Omental fat pad (tissue), 4 donors: ENCODE data around the gene GAS7. TPM values are rescaled to one million over a fixed set of nuclear protein-coding genes. Genes with fewer than 3 reads are reported as not detected.

Experiments used
- ATAC-seq: fragments of 150-250 bp; one replicate; pipeline ENCODE4 v1.9.1; 2016; ENCODE audit warnings: mild to moderate bottlenecking, moderate library complexity; ENCODE audit not compliant: low FRiP score
- DNase-seq: peaks from one replicate; pipeline ENCODE4 v3.0.0-alpha.2; 2019; ENCODE audit warnings: low spot score
- total RNA-seq, 4 donors: library from RNA; depleted of rRNA; stranded (reverse); fragments of >200 nt; gene quantifications; one replicate each; pipeline ENCODE4 v1.1.0, GENCODE V29; 2016
- TF ChIP-seq, protein P1 (sequence below), 3 donors: fragments of 450-650 bp; IDR thresholded peaks; one replicate each; pipeline ENCODE4 v1.5.1; 2016 to 2017; ENCODE audit warnings: antibody characterized with exemption in 3 of 3, mild to moderate bottlenecking in 3 of 3, moderate library complexity in 2 of 3

Gene GAS7
- total RNA-seq, 4 donors from 2014 or later = 36.4 to 148 (median 52.7) TPM

DNA sequence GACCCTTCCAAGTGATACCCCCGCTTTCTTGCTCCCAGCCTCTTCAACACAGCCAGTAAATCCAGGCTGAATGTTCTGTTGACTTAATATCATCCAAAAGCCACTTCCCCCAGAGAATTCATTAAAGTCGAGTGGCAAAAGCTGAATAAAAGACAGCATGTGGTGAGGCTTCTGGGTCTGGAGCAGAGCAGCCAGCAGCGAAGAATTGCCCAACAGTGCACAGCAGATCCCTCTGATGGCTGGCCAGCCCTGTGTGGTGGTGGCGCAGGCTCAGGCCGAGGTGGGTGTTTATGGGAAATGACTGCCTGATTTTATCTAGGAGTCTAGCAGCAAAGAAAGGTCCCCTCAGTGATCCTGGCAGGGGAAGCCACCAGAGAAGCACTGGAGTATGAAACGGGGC is 263.0 kb downstream of the GAS7 start:
- ATAC-seq (no peak), DNase-seq (no peak)
- TF ChIP-seq, protein P1, sequence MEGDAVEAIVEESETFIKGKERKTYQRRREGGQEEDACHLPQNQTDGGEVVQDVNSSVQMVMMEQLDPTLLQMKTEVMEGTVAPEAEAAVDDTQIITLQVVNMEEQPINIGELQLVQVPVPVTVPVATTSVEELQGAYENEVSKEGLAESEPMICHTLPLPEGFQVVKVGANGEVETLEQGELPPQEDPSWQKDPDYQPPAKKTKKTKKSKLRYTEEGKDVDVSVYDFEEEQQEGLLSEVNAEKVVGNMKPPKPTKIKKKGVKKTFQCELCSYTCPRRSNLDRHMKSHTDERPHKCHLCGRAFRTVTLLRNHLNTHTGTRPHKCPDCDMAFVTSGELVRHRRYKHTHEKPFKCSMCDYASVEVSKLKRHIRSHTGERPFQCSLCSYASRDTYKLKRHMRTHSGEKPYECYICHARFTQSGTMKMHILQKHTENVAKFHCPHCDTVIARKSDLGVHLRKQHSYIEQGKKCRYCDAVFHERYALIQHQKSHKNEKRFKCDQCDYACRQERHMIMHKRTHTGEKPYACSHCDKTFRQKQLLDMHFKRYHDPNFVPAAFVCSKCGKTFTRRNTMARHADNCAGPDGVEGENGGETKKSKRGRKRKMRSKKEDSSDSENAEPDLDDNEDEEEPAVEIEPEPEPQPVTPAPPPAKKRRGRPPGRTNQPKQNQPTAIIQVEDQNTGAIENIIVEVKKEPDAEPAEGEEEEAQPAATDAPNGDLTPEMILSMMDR (IDR thresholded peaks at IDR 0.05) = no peak

DNA sequence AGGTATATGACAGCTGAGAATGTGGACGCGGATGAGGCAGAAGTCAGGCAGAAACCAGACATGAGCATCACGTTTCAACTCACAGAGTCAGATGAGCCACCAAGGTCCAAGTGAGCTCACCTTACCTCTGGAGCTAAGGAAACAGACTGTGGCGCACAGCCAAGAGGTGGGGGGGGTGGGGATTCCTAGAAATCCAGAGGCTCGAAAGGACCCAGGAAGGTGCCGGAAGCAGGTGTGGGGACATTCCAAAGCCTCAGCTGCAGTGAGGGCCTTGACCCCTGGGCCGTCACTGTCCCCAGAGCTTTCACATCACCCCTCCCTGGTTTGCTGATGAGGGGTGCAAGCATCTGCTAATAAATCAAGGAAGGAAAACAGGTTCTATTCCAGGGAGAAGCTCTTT is 264.1 kb downstream of the GAS7 start:
- TF ChIP-seq, protein P1 (IDR thresholded peaks at IDR 0.05) = no peak
- no peak for ATAC-seq
- DNase-seq = no peak

DNA sequence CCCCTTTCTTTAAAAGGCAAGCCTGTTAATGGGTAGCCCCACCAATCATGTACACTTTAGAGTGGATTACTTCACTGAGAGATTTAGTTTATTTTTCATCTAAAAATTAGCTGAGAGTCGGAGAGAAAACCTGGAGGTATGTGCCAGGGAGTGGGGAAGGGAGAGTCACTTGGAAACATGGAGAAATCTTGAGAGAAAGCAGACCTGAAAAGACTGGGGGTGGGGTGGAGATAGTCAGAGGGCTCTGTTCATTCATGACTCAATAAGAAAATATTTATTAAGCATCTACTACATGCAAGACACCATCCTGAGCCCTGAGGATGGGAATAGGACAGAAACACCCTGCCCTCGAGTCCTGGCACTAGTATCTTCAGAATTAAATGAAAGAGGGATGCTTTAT is 265.9 kb downstream of the GAS7 start:
- TF ChIP-seq, protein P1 (IDR thresholded peaks at IDR 0.05) = no peak
- ATAC-seq = no peak
- no peak for DNase-seq

DNA sequence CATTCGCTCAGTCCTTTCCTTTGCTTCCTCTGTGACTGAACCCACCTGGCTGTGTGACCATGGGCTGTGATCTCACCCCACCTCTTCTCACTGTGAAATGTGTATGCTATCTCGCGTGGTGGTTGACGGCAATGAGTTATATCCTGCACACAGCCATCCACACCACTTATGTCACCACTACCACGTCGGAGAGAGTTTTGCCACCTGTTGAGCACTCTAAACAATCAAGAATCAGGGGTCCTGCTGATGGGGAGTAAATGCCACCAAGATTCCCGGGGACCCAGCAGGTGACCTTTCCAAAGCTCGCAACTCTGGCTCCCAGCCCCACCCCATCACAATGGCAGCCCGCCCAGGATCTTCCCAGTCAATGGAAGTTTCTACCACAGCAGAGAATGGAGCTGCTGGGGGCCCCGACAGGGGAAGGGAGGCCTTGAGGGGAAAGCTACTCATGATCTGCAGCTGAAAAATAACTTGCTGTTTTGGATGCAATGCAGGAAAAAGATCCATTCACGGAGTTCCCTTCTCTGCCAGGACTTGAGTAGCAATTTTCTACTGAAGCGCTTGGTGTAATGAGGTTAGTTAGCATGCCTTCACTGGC is 267.2 kb downstream of the GAS7 start:
- no peak for ATAC-seq
- DNase-seq = no peak
- TF ChIP-seq, protein P1 (IDR thresholded peaks at IDR 0.05) = no peak

DNA sequence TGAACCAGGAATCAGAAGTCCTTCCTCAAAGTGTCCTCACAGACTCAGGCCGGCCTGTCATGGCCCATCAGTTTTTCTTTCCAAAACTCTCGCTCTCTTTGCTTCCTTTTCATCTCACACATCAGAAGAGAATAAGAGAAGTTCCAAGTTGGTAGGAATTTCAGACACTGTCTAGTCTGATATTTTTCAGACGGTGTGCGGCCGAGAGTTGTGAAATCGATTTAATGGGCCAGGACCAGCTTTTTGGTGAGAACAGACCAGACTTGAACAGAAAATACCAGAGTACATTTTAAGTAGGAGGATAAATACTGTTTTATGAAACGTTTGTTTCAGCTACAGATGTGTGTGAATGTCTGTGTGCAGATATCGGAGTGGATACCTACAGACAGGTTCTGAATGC is 268.5 kb downstream of the GAS7 start:
- TF ChIP-seq, protein P1 (IDR thresholded peaks at IDR 0.05) = no peak
- DNase-seq (no peak), ATAC-seq (no peak)

DNA sequence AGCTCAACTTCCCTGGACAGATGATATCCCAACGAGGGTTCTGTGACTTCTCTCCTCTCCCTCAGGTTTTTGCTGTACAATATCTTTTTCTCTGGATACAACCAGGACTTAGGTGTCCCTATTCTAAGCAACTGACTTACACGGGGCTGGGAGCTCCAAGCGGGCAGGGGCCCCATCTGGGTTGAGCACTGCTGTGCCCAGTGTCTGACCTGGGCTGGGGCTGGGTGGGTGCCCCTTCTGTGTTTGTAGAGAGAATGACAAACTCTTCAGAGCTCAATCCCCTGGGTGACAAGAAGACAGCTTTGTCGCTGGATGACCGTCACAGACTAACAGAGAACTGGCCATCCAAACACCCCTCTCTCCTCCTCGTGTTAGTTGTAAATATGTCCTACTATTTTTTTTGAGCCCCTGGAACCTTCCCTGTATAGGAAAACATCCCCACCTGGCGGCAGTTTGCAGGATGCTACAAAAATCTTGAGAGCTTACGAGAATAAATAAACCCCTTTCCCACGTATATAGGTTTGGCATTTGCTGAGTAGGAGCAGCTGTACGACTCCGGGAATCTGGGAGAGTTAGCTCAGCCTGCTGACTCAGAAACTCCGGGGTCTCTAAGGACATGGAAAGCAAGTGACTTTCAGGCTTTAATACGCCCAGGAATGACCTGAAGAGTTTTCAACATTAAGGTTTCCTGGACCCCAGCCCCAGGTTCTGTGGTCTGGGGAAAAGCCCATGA is 269.6 kb downstream of the GAS7 start:
- peak; percentile 28 for ATAC-seq
- no peak for DNase-seq
- TF ChIP-seq, protein P1 (IDR thresholded peaks at IDR 0.05) = no peak
